ENCODE measurements around the gene PDIA5. TPM values are rescaled to one million over a fixed set of nuclear protein-coding genes. Genes with fewer than 3 reads are reported as not detected.

The PDIA5 gene
- total RNA-seq, 4 donors from 2014 or later, result 4.6 to 17.1 (median 5.3) TPM

- DNase-seq (ENCODE audit: low spot score in 2 of 2), result peak in 1 of 2 donors; percentile 65
- no peak for TF ChIP-seq POLR2A (IDR thresholded peaks at IDR 0.05)
- intact Hi-C loops (cut with DNase I; ENCODE audit: low total_unique reads), result no loop called here
- 85 to 90% methylated on average over 6 of the region's 6 CpGs for WGBS, 2 donors
- H3K4me3 ChIP-seq (ENCODE audit: low read depth, poor library complexity, severe bottlenecking), result no peak overlapping the region
Observed at GRCh38 chr3:123153125-123154019, 86.5 kb downstream of the PDIA5 start.

- intact Hi-C loops (cut with DNase I; ENCODE audit: low total_unique reads), result no loop called here
- H3K4me3 ChIP-seq (ENCODE audit: low read depth, poor library complexity, severe bottlenecking), result no peak overlapping the region
- no peak for TF ChIP-seq POLR2A (IDR thresholded peaks at IDR 0.05)
- 89 to 92% methylated on average over 7 of the region's 7 CpGs for WGBS, 2 donors
- peak; percentile 25 to 78 for DNase-seq (ENCODE audit: low spot score in 2 of 2)
Observed at GRCh38 chr3:123154020-123154985, 87.5 kb downstream of the PDIA5 start.

DNA sequence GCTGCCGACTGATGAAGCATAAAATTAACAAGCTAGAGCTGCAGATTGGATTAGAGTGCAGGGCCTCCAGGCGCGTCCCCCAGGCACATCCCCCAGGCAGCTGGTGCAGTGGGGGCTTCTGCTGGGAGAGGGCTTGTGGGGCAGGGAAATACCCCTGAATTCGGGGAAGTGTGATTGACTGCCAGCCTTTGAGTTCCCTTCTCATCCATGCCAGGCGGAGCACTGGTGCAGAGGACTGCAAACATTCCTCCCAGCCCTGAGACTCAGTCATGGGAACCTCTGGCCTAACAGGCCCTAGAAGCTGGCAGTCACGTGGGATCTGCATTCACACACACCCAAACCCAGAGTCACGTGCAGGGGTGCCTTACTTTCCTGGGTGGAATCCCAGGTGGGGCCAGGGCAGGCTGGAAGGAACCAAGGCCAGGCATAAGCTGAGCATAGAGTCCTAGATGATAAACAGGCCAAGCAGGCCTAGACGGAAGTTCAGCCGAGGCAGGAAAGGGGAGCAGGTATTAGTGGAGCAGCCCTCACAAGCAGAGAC is 88.7 kb downstream of the PDIA5 start:
- 68 to 83% methylated on average over 8 to 9 of the region's 9 CpGs for WGBS, 2 donors
- H3K4me3 ChIP-seq (ENCODE audit: low read depth, poor library complexity, severe bottlenecking), result no peak overlapping the region
- DNase-seq (ENCODE audit: low spot score in 2 of 2), result peak; percentile 14 to 52
- no peak for TF ChIP-seq CTCF (IDR thresholded peaks at IDR 0.05)
- TF ChIP-seq POLR2A (IDR thresholded peaks at IDR 0.05), result no peak
- intact Hi-C loops (cut with DNase I; ENCODE audit: low total_unique reads), result no loop called here

DNA sequence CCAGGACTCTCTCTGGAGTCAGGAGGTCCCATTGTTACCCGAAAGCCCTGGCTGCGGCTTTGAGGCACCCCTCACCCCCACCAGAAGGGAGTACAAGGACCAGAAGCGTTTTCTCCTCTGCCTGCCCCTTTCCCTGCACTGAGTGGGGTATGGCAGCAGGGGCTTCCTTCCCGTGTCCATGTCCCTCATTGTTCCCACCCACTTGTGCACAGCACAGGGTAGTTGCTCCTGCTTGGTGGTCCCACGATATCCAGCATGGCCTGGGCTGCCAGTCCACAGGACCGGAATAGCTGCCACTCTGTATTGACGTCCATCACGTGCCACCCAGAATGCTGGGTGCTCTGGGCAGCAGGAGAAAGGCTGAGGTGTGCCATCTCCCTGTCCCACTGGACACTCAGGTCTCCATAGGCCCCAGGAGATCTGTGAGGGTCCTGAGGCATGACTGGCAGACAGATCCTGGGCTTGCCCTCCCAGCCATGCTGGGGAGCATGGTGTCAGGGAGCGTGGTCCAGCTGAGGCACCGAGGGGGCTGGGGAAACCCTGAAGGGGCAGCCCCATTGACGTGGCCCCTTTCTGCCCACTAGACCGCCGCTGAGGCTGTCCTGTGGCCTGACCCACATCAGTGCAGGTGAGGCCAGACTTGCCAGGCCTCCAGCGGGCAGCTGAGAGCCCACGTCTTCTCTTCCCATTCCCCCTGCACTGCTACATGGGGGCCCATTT is 89.6 kb downstream of the PDIA5 start:
- TF ChIP-seq POLR2A (IDR thresholded peaks at IDR 0.05), result no peak
- TF ChIP-seq CTCF (IDR thresholded peaks at IDR 0.05), result no peak
- peak in 1 of 2 donors; percentile 75 for DNase-seq (ENCODE audit: low spot score in 2 of 2)
- 93 to 95% methylated on average over 14 to 15 of the region's 15 CpGs for WGBS, 2 donors
- intact Hi-C loops (cut with DNase I; ENCODE audit: low total_unique reads), result no loop called here
- no peak overlapping the region for H3K4me3 ChIP-seq (ENCODE audit: low read depth, poor library complexity, severe bottlenecking)

DNA sequence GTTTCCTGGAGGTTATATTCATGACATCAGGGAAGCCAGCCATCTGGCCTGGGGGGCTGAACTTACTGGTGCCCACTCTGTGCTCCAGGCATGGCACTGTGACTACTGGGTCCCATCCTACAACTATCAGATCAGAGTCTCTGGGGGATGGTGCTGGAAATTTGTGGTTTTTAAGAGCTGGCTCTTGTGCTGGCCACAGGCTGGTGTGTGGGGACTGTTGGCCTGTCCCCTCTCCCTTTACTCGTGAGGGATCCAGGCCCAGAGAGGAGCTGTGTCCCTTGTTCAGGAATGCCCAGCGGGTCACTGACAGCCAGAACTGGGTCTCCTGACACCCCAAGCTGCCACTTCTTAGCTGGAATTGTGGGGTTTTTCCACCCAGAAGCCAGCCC is 90.4 kb downstream of the PDIA5 start:
- DNase-seq (ENCODE audit: low spot score in 2 of 2), result no peak
- intact Hi-C loops (cut with DNase I; ENCODE audit: low total_unique reads), result no loop called here
- no peak overlapping the region for H3K4me3 ChIP-seq (ENCODE audit: low read depth, poor library complexity, severe bottlenecking)
- 70 to 83% methylated on average over 2 of the region's 2 CpGs for WGBS, 2 donors
- TF ChIP-seq POLR2A (IDR thresholded peaks at IDR 0.05), result no peak

DNA sequence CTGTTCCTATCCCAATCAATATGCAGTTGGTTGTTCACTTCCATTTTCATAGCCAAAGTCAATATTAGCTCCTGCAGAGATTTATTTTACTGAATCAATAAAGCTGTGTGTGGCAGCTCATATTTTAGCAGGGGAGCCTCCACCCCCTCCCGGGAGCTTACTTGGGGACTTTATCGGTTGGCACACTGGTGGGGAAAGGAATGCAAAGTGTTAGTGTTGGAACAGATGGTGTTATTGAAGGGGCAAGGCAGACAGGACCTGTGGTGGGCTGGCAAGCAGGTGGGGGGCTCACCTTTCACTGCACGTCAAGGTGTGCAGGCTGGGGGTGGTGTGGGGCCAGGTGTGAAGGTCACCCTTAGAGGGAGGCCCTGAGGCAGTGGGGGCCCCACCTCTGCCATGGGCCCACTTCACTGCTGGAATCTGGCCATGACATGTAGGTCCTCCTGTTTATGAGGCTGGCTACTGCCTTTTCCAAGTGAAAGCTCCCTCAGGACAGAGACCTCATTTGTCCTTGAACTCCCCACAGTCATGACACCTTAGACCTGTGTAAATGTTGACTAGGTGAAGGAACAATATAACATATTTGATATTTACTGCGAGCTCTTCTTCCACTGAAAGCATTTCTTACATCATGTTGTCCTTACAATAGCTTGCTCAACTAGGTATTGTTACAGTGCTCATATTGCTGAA is 90.9 kb downstream of the PDIA5 start:
- intact Hi-C loops (cut with DNase I; ENCODE audit: low total_unique reads), result no loop called here
- no peak for DNase-seq (ENCODE audit: low spot score in 2 of 2)
- TF ChIP-seq CTCF (IDR thresholded peaks at IDR 0.05), result no peak
- no peak for TF ChIP-seq POLR2A (IDR thresholded peaks at IDR 0.05)
- H3K4me3 ChIP-seq (ENCODE audit: low read depth, poor library complexity, severe bottlenecking), result no peak overlapping the region
- 84 to 90% methylated on average over 4 of the region's 4 CpGs for WGBS, 2 donors
